GM12874 (cell line): Measurements from ENCODE around the gene BSG.

Experiments used
- CTCF ChIP-seq: IDR thresholded peaks from 2 replicates; pipeline ENCODE4 v1.5.1; 2011; ENCODE audit warnings: low read depth, mild to moderate bottlenecking, control low read depth, low read length, moderate library complexity; ENCODE audit not compliant: insufficient read depth

The BSG gene

GRCh38 chr19:601310-601709 is 28.9 kb downstream of the BSG start:
- no peak for TF ChIP-seq CTCF

GRCh38 chr19:601790-602189 is 29.4 kb downstream of the BSG start:
- no peak for TF ChIP-seq CTCF

- no peak for TF ChIP-seq CTCF
Measured at GRCh38 chr19:602391-603301, 30.2 kb downstream of the BSG start.

GRCh38 chr19:604355-604754 is 32.0 kb downstream of the BSG start:
- no peak for TF ChIP-seq CTCF

GRCh38 chr19:605061-605971 is 32.9 kb downstream of the BSG start:
- TF ChIP-seq CTCF: peak; percentile 13; the same call in 1 of the 2 replicates

GRCh38 chr19:607301-608154 is 35.1 kb downstream of the BSG start:
- no peak for TF ChIP-seq CTCF
